Muscle layer of duodenum (tissue), 2 donors: ENCODE results near the gene SORCS2.

Experiments used
- H3K27ac ChIP-seq: one replicate; pipeline ENCODE4 v1.7.0; 2013; ENCODE audit warnings: mild to moderate bottlenecking, low read length
- H3K27me3 ChIP-seq: one replicate; pipeline ENCODE4 v1.7.0; 2013; ENCODE audit warnings: low read depth, mild to moderate bottlenecking, control low read depth, low read length
- H3K36me3 ChIP-seq, 2 donors: one replicate each; pipeline ENCODE4 v1.7.0; 2013; ENCODE audit warnings: low read length in 2 of 2, control low read depth in 1 of 2, mild to moderate bottlenecking in 1 of 2; ENCODE audit not compliant: insufficient read depth in 2 of 2, control insufficient read depth in 1 of 2
- H3K4me1 ChIP-seq, 2 donors: one replicate each; pipeline ENCODE4 v1.7.0; 2013; ENCODE audit warnings: low read length in 2 of 2, mild to moderate bottlenecking in 2 of 2, control low read depth in 1 of 2, moderate library complexity in 1 of 2; ENCODE audit not compliant: insufficient read depth in 2 of 2, control insufficient read depth in 1 of 2
- H3K4me3 ChIP-seq, 2 donors: one replicate each; pipeline ENCODE4 v1.7.0; 2013; ENCODE audit warnings: low read length in 2 of 2, low read depth in 1 of 2, mild to moderate bottlenecking in 1 of 2
- H3K9me3 ChIP-seq, 2 donors: one replicate each; pipeline ENCODE4 v1.7.0; 2013; ENCODE audit warnings: low read length in 2 of 2, control low read depth in 1 of 2, mild to moderate bottlenecking in 1 of 2; ENCODE audit not compliant: control insufficient read depth in 1 of 2
- donor health status: healthy.

The SORCS2 gene

DNA sequence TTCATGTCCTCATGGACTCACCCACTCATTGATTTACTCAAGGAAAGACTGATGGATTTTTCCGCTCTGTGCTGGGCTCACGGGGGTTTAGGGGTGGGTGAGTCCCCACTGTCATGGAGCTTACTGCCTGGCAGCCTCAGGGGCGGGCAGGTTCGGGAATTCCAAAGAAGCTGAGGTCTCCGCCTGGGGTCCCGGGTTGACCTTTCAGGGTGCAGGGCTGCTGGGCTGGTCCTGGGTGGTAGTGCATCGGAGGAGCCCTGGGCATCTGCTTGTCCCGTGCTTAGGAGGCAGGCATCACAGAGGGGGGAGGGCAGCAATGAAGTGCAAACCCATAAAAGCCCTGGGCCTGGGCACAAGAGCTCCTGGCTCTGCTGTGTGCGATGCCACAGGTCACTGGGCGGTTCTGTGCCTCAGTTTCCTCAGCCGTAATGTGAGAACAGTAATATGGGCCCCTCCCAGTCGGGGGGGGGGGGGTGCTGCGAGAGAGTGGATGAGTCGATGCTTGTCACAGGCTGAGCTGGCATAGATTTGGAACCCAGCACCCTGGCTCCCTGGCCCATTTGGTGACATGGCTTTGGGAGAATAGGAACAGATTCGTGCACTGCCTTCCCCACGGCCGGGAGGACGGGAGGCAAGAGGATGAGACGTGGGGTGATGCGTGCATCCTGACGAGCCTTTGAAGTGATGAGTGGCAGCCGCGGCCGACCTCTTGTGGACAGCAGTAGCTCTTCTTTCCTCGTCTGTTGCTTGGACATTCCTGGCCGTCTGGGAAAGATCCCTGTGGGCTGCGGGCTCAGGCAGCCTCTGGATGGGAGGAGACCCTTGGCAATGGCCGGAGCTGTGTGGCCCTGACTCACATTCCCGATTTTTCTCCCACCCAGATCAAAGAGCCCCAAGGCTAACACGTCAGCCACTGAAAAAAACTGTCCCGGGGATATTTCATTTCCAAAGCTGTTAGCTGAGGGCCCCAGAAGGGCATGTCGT, 200.4 kb downstream of the SORCS2 start:
- no peaks in the 10 kb centered on the region for H3K36me3 ChIP-seq
- no peak overlapping the region for H3K27ac ChIP-seq
- H3K4me1 ChIP-seq: peaks cover 0 to 6% of the 10 kb centered on the region in 2 donors
- H3K27me3 ChIP-seq: no peaks in the 10 kb centered on the region
- H3K9me3 ChIP-seq: no peaks in the 10 kb centered on the region
- no peak overlapping the region for H3K4me3 ChIP-seq

DNA sequence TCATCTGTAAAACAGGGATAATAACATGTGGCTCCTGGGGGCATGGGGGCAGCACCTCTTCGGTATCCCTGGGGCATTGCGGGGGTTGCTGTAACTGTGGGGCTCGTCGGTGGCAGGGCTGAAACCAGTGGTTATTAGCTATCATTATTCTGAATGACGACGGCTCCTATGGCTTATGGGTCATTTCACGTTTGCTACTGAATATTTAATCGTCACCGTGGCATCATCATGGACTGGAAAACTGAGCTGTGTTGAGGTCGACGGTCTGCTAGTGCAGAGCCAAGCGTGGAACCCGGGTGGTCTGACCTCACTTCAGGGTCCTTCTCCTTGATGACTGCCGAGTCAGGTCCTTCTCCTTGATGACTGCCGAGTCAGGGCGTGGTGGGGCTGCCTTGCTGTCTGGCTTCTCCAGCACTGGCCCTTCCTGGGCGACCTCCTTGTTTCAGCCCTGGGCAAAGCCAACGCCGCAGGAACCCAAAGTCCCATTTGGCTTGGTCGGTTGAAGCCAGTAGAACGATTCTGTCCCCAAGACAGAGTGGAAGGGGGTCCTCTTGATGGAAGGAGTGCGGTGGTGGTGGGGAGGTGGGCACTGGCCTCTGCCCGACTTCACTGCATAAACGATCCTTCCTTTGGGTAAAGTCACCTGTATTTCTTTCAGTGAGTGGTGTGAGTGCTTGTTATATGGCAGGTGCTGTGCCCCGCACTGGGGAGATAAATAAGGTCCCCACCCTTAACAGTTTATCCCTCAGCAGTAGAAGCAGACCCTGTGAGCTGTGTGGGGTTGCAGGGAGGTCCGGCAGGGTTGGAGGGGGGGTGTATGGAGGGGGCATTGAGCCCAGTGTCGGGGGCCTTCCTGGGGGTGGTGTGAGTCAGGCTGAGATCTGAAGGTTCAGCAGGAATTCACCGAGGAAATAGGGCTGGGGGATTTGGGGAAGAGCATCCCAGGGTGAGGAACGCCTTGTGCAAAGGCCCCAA, 201.6 kb downstream of the SORCS2 start:
- no peaks in the 10 kb centered on the region for H3K27me3 ChIP-seq
- no peaks in the 10 kb centered on the region for H3K36me3 ChIP-seq
- H3K27ac ChIP-seq: no peak overlapping the region
- no peak overlapping the region for H3K4me3 ChIP-seq
- H3K9me3 ChIP-seq: no peaks in the 10 kb centered on the region
- peaks cover 0 to 13% of the 10 kb centered on the region in 2 donors for H3K4me1 ChIP-seq

DNA sequence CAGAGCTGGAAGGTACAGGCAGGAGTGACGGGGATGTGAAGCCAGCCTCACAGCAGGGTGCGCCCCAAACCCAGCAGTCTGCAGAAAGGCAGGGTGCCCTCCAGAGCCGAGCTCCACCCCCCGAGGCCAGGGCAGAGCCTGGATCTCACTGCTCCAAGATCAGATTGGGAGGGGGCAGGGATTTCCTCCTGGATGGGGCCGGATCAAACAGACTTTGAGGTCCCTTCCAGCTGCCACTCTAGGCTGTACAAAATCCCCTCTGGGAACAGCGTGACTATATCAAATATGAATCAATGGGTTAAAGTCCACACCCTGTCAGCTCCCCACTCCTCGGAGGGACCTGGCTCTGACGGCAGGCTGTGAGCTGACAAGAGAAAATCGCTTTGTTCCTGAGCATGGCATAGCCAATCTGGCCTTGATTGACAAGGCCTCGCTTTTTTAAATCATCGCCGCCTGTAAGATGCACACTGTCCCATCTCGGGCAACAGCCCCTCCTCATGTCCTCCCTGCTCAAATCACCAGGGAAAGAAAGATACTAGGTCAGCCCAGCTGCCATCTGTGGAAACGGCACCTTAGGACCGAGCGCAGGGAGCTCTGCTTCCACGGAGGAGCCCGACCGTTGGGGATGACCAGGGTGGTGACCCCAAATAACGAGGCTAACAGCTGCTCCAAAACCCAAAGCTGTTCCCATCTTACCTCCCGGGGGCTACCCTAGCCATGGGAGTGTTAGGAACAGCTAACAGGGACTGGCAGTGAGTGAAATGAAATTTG, 202.5 kb downstream of the SORCS2 start:
- no peak overlapping the region for H3K4me3 ChIP-seq

DNA sequence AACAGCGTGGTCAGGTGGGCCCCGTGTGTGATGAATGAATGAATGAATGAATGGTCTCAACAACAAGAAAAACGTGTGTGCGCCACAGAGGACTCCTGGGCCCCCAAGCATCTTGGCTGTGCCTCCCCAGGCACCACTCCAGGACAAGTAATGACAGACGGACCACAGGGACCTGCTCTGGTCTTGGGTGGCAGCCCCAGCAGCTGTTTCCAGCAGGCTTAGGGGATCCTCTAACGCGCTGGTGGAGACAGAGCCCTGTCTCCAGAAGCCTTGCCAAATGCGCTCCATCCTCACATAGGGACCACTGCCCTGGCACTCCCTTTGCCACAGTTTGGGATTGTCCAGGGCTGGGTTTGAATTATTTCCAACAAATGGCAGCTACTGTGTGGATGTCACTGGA, 203.3 kb downstream of the SORCS2 start:
- peaks cover 0 to 18% of the 10 kb centered on the region in 2 donors for H3K4me1 ChIP-seq
- no peaks in the 10 kb centered on the region for H3K36me3 ChIP-seq
- no peaks in the 10 kb centered on the region for H3K27me3 ChIP-seq
- no peaks in the 10 kb centered on the region for H3K9me3 ChIP-seq
- no peak overlapping the region for H3K27ac ChIP-seq
- no peak overlapping the region for H3K4me3 ChIP-seq

More for the DNA sequence above, 202.5 kb downstream of the SORCS2 start:
- no peaks in the 10 kb centered on the region for H3K27me3 ChIP-seq
- no peaks in the 10 kb centered on the region for H3K9me3 ChIP-seq
- H3K27ac ChIP-seq: no peak overlapping the region
- peaks cover 0 to 18% of the 10 kb centered on the region in 2 donors for H3K4me1 ChIP-seq
- H3K36me3 ChIP-seq: no peaks in the 10 kb centered on the region

DNA sequence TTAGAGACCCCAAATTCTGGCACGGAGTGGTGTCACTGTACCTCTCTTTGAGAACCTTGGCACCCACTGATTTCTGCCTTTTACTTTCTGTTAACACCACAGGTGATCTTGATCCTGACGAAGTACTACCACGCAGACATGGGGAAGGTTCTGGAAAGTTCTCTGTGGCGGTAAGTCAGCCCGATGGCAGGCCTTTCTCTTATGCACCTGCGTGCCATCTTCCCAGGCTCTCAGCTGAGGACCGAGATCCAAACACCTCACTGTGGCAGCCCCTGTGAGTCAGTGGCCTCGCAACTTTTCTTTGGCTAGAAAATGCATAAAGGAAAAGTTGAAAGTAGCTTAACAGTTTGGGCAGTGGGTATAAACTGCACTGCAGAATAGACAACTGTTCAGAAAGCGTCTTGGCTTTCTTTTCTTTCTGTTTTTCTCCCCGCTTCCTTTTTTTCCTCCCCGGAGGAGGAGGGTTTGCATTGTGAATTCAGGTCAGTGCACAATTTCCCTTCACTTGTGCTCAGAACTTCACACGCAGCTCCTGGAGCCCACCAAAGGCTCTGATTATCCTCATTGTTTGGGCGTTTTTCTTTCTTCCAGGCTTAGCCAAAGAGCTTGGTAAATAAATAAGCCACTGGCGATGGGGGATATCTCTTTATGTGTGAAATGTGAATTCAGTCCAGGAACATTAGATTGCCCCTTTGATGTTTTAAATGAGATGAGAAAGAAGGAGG, 204.0 kb downstream of the SORCS2 start:
- no peaks in the 10 kb centered on the region for H3K27me3 ChIP-seq
- no peak overlapping the region for H3K4me3 ChIP-seq
- no peaks in the 10 kb centered on the region for H3K36me3 ChIP-seq
- H3K9me3 ChIP-seq: no peaks in the 10 kb centered on the region
- peaks cover 0 to 18% of the 10 kb centered on the region in 2 donors for H3K4me1 ChIP-seq
- no peak overlapping the region for H3K27ac ChIP-seq

DNA sequence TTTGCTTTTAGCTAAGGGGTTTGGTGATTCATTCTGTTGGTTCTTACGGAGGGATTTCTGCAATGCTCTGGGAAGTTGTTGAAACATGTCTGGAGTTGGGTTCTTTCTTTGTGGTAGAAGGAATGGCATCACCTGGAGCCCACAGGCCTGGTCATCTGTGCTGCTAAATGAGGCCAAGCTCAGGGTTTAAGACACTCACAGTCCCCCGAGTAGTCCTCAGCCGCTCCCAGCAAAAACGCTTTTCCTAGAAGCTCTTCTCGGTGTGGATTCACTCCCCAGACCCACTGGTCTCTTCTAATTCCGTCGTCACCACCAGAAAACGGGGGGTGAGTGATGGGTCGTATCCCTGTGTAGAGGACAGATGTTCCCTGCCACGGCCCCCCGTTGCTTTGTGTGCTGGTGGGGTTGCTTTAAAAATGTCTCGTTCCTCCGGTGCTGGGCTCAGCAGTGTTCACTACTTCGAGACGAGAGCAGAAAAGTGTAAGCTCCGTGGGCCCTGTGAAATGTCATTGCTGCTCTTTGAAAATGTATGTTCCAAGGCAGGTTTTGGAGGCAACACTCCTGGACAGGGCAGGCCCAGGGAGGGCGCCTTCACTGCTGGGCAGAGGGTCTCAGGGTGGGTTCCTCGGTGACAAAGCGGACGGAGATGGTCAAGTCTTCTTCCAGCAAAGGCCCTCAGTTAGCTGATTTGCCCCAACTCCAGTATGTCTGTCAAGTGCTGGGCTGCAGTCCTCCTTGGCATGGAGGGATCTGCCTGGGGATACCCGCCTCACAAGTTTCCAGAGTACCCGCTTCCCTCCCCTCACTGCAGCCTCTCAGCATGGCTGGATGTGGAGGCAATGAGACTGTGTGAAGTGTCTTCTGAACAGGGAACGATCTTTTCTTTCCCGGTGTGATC, 205.1 kb downstream of the SORCS2 start:
- H3K27ac ChIP-seq: no peak overlapping the region
- no peaks in the 10 kb centered on the region for H3K9me3 ChIP-seq
- no peaks in the 10 kb centered on the region for H3K27me3 ChIP-seq
- no peak overlapping the region for H3K4me3 ChIP-seq
- peaks cover 0 to 18% of the 10 kb centered on the region in 2 donors for H3K4me1 ChIP-seq
- no peaks in the 10 kb centered on the region for H3K36me3 ChIP-seq

DNA sequence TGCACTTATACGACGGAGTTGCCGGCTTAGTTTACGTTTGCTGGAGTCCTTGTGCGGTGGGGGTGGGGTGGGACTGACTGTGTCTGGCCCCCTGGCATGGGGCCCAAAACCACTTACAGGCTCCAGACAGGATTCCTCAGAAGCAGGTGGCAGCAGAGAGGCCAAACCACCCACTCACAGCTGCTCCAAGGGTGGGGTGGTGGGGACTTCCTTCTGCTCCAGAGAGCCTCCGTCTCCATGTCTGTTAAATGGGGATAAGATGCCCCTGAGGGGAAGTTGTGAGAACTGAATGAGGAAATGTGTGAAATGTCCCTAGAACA, 205.7 kb downstream of the SORCS2 start:
- no peaks in the 10 kb centered on the region for H3K36me3 ChIP-seq
- H3K4me3 ChIP-seq: no peak overlapping the region
- no peaks in the 10 kb centered on the region for H3K9me3 ChIP-seq
- no peak overlapping the region for H3K27ac ChIP-seq
- peaks cover 0 to 23% of the 10 kb centered on the region in 2 donors for H3K4me1 ChIP-seq
- no peaks in the 10 kb centered on the region for H3K27me3 ChIP-seq

DNA sequence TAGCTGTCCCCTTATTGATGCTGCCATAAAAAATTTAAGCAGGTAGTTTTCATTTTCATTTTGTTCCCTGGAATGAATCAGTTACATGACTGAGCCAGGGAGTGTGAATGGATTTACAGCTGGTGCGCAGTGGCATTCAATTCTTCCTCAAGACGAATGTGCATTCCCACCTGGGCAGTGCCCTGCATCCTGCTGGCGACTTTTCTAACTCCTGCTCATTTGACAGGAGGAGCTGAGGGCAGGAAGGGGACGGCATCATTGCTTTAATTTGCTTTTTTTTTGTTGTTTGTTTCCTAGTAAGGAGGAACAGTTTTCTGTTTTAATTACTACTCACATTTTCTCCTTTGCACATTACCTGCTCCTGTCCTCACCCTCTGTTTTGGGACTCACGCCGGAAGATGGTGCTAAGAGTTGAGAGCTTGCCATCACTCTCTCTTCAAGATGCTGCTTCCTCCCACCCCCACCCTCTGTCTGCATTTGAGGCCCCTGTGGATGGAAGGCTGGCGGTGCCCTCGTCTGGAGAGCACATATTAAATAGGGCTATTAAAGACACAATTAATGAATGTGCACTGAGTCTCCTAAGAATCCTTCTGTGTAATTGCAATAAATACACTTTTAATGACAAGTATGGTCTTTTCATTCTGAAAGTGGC, 206.6 kb downstream of the SORCS2 start:
- no peaks in the 10 kb centered on the region for H3K27me3 ChIP-seq

DNA sequence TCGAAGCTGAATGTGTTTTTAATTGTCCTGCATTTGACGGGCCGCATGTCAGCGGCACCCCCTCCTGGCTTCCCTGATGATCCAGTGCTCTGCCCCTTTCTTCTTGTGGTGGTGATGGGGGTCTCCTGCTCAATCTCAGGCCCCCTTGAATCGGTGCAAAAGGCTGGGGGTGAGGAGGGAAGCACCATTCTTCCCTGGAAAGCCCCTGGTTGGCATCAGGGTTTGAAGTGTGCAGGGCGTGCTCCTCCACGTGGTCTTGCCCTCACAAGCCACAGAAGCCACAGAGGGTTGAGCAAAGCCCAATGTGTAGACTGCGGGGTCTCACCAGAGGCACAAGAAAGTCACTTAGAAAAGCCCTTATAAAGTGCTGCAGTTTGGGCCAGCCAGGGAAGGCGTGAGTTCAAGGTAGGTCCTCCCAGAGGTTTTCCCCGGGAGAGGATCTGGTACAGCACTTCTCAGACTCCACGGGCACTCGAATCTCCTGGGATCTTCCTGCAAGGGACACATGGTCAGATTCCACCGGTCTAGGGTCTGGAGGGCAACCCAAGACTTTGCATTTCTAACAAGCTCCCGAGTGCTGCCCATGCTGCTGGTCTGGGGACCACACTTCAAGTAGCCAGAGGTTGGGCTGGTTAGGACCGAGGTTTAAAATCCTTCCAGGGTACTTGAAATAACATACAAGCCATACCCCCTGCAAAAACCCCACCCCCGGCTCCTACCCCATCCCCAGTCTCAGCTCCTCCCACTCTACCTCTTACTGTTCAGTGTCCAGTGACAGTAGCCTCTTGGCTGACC, 207.3 kb downstream of the SORCS2 start:
- Histone ChIP-seq H3K27me3 (no peaks in the 10 kb centered on the region), H3K4me1 (peaks cover 0 to 26% of the 10 kb centered on the region in 2 donors), H3K27ac (no peak overlapping the region), H3K9me3 (no peaks in the 10 kb centered on the region), H3K4me3 (no peak overlapping the region), H3K36me3 (no peaks in the 10 kb centered on the region)

More for the DNA sequence above, 206.6 kb downstream of the SORCS2 start:
- Histone ChIP-seq H3K4me3 (no peak overlapping the region), H3K36me3 (no peaks in the 10 kb centered on the region), H3K4me1 (peaks cover 0 to 26% of the 10 kb centered on the region in 2 donors), H3K9me3 (no peaks in the 10 kb centered on the region), H3K27ac (no peak overlapping the region)
